ENCODE results near the gene L3MBTL3.

DNA sequence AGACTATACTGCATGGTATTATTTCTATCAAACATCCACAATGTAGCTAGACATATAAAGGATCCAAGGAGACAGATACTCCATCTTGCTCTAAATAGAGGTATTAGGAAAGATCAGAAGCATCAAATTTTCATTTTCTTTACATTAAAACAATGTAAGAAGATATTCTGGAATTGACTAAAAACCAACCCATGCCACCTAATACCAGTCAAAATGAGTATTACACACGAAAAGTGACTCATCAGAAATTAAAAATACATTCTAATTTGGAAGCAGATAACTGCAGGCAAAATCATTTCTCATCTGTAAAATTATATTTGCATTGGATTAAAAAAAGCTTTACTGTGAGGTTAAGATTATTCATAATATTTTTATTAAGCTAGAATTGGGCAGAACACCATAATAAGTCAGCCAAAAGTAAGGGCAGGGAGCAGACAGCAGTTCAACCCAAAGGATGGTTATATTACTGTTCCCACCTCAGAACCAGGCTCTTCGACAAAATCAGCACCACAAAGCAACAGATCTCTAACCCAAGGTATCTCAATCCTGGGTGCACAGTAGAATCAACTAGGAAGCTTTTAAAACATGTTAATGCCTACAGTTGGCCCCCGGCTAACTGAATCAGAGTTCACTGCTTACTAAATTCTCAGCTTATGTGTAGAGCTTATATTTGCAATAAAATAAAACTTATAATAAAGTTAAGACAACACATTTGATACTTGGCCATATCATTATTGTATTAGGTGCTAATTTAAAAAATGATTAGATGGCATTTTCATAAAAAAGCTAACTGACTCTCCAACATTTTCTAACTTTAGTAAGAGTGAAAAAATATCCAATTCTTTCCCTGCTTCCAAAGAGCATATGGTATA is 169.2 kb downstream of the L3MBTL3 start:
- TF ChIP-seq, protein P1, sequence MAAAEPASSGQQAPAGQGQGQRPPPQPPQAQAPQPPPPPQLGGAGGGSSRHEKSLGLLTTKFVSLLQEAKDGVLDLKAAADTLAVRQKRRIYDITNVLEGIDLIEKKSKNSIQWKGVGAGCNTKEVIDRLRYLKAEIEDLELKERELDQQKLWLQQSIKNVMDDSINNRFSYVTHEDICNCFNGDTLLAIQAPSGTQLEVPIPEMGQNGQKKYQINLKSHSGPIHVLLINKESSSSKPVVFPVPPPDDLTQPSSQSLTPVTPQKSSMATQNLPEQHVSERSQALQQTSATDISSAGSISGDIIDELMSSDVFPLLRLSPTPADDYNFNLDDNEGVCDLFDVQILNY (CRISPR knock-in tag; IDR thresholded peaks at IDR 0.05): no peak
- TF ChIP-seq ELF4 (CRISPR knock-in tag; IDR thresholded peaks at IDR 0.05; ENCODE audit: low read depth) (no peak), IRF2 (CRISPR knock-in tag; IDR thresholded peaks at IDR 0.05; ENCODE audit: borderline replicate concordance, low read depth) (no peak), EMX1 (CRISPR knock-in tag; IDR thresholded peaks at IDR 0.05) (no peak), ZNF317 (CRISPR knock-in tag; IDR thresholded peaks at IDR 0.05; ENCODE audit: borderline replicate concordance, low read depth) (no peak)
- TF ChIP-seq, protein P2, sequence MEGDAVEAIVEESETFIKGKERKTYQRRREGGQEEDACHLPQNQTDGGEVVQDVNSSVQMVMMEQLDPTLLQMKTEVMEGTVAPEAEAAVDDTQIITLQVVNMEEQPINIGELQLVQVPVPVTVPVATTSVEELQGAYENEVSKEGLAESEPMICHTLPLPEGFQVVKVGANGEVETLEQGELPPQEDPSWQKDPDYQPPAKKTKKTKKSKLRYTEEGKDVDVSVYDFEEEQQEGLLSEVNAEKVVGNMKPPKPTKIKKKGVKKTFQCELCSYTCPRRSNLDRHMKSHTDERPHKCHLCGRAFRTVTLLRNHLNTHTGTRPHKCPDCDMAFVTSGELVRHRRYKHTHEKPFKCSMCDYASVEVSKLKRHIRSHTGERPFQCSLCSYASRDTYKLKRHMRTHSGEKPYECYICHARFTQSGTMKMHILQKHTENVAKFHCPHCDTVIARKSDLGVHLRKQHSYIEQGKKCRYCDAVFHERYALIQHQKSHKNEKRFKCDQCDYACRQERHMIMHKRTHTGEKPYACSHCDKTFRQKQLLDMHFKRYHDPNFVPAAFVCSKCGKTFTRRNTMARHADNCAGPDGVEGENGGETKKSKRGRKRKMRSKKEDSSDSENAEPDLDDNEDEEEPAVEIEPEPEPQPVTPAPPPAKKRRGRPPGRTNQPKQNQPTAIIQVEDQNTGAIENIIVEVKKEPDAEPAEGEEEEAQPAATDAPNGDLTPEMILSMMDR (IDR thresholded peaks at IDR 0.05): no peak
- TF ChIP-seq, protein P3, sequence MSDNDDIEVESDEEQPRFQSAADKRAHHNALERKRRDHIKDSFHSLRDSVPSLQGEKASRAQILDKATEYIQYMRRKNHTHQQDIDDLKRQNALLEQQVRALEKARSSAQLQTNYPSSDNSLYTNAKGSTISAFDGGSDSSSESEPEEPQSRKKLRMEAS (CRISPR knock-in tag; IDR thresholded peaks at IDR 0.05): no peak
- TF ChIP-seq, protein P4, sequence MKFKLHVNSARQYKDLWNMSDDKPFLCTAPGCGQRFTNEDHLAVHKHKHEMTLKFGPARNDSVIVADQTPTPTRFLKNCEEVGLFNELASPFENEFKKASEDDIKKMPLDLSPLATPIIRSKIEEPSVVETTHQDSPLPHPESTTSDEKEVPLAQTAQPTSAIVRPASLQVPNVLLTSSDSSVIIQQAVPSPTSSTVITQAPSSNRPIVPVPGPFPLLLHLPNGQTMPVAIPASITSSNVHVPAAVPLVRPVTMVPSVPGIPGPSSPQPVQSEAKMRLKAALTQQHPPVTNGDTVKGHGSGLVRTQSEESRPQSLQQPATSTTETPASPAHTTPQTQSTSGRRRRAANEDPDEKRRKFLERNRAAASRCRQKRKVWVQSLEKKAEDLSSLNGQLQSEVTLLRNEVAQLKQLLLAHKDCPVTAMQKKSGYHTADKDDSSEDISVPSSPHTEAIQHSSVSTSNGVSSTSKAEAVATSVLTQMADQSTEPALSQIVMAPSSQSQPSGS (CRISPR knock-in tag; IDR thresholded peaks at IDR 0.05; ENCODE audit: borderline replicate concordance, low read depth): no peak
